BE2C (cell line): ENCODE measurements around the gene SCML1. TPM values are rescaled to one million over a fixed set of nuclear protein-coding genes. Genes with fewer than 3 reads are reported as not detected.

Experiments used
- DNase-seq: peaks from one replicate; pipeline ENCODE4 v3.0.0-alpha.2; 2020
- H3K27me3 ChIP-seq: fragments of 250-450 bp; sonication (Bioruptor Pico); 2 replicates; pipeline ENCODE4 v1.5.1; 2020; ENCODE audit warnings: mild to moderate bottlenecking
- H3K36me3 ChIP-seq: fragments of 250-450 bp; sonication (Bioruptor Pico); 2 replicates; pipeline ENCODE4 v1.5.1; 2020; ENCODE audit warnings: mild to moderate bottlenecking
- H3K4me1 ChIP-seq: fragments of 250-450 bp; sonication (Bioruptor Pico); 2 replicates; pipeline ENCODE4 v1.5.1; 2020
- H3K4me3 ChIP-seq: 2 replicates; pipeline ENCODE4 v1.5.1; 2011; ENCODE audit warnings: low read depth, low read length
- H3K9me3 ChIP-seq: fragments of 250-450 bp; sonication (Bioruptor Pico); 2 replicates; pipeline ENCODE4 v1.5.1; 2020
- polyA plus RNA-seq: library from polyadenylated mRNA; unstranded; fragments of >200 nt; gene quantifications from one replicate; pipeline ENCODE4 v1.2.1, GENCODE V29; 2012; ENCODE audit warnings: low read depth, missing spikeins; ENCODE audit not compliant: insufficient read length, insufficient read depth
- TF ChIP-seq, protein P1 (sequence below): IDR thresholded peaks from 2 replicates; pipeline ENCODE4 v1.5.1; 2012; ENCODE audit warnings: mild to moderate bottlenecking, low read depth, low read length

Gene SCML1, protein sequence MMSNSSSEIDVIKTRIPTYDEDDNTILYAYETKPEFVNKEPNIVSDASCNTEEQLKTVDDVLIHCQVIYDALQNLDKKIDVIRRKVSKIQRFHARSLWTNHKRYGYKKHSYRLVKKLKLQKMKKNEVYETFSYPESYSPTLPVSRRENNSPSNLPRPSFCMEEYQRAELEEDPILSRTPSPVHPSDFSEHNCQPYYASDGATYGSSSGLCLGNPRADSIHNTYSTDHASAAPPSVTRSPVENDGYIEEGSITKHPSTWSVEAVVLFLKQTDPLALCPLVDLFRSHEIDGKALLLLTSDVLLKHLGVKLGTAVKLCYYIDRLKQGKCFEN
- polyA plus RNA-seq, result 2.3 TPM

DNA sequence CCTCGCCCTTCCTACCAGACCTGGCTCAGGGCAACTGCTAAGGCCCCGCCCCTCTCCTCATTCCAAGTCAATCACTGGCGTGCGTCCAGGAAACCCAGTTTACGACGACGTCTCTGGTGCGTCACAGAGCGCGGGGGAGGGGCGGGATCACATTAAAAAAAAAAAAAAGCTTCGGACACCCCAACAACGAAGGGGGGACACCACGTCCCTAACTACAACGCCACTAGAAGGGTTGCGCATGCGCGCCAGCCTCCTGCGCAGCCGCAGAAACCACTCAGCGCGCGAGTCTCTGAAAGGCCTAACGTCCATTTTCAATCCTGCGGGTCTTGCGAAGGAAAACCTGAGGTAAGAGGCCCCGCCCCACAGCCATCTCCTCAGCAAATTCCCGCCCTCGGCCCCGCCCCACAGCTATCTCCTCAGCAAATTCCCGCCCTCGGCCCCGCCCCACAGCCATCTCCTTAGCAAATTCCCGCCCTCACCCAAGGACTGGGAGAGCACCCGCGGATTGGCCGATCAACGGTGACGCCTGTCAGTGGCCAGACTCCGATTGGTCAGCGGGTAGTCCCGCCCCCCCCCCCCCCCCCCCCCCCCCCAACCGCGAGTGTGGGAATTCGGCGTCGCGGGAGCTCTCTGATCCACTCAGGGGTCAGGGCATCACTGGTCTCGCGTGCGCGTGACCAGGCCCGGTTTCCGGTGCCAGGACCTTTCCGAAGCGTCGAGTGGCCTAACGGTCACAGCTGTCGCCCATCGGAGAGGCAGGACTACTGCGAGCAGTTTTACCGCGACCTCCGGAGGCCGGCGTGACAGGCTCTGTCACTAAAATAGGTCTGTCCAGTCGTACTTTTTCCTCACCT, at the start of gene SCML1:
Gene SCML1, plus strand, starts transcription at position 638 of the 854 bp plus-strand sequence. CDS start 6,694 bp downstream, outside the sequence.
- peak; percentile 97 for DNase-seq
- TF ChIP-seq, protein P1, sequence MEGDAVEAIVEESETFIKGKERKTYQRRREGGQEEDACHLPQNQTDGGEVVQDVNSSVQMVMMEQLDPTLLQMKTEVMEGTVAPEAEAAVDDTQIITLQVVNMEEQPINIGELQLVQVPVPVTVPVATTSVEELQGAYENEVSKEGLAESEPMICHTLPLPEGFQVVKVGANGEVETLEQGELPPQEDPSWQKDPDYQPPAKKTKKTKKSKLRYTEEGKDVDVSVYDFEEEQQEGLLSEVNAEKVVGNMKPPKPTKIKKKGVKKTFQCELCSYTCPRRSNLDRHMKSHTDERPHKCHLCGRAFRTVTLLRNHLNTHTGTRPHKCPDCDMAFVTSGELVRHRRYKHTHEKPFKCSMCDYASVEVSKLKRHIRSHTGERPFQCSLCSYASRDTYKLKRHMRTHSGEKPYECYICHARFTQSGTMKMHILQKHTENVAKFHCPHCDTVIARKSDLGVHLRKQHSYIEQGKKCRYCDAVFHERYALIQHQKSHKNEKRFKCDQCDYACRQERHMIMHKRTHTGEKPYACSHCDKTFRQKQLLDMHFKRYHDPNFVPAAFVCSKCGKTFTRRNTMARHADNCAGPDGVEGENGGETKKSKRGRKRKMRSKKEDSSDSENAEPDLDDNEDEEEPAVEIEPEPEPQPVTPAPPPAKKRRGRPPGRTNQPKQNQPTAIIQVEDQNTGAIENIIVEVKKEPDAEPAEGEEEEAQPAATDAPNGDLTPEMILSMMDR, result no peak
- H3K4me3 ChIP-seq, result peak within 1 kb of the TSS; percentile 61
- H3K27me3 ChIP-seq, result no peaks in the 10 kb centered on the region
- no peaks in the 10 kb centered on the region for H3K4me1 ChIP-seq
- no peaks in the 10 kb centered on the region for H3K36me3 ChIP-seq
- H3K9me3 ChIP-seq, result no peaks in the 10 kb centered on the region

DNA sequence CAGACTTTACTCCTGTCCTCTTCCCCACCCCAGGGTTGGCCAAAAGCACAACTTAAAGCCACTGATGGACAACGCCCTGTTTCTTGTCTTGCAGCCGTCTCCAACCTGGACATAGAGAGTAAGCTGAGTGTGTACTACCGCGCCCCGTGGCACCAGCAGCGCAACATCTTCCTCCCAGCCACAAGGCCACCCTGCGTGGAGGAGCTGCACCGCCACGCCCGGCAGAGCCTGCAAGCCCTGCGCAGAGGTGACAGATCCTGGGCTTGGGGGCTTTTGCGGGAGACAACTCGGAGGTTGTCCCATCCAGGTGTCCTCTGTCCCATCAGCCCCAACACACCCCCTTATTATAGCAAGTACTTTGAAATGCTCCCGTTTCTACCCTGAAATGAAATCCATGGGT, 49.6 kb upstream of the SCML1 start:
- no peak for DNase-seq
- no peaks in the 10 kb centered on the region for H3K4me1 ChIP-seq
- no peaks in the 10 kb centered on the region for H3K27me3 ChIP-seq
- H3K9me3 ChIP-seq, result no peaks in the 10 kb centered on the region
- H3K4me3 ChIP-seq, result no peak overlapping the region
- TF ChIP-seq, protein P1, result no peak
- no peaks in the 10 kb centered on the region for H3K36me3 ChIP-seq

DNA sequence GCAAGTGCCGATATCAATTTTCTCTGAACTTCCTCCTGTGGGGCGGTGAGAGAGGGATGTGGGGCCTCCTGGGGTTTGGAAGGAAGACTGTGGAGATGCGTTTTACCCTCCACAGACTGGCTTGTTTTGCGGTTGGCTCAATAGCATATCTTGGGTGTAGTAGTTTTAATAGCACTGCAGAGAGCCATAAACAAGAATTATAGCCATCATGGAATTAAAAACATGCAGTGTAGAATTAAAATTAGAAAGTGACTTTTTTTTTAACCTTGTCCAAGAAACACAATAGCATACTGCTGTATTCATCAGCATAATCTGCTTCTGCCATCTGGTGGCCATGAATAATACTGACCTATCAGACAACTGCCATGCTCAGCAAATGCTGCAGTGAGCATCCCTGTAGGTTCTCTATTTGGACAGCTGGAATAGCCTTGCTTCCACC, 47.3 kb upstream of the SCML1 start:
- no peak overlapping the region for H3K4me3 ChIP-seq
- no peaks in the 10 kb centered on the region for H3K36me3 ChIP-seq
- H3K4me1 ChIP-seq, result no peaks in the 10 kb centered on the region
- TF ChIP-seq, protein P1, result peak; percentile 65
- peak; percentile 56 for DNase-seq
- no peaks in the 10 kb centered on the region for H3K27me3 ChIP-seq
- H3K9me3 ChIP-seq, result no peaks in the 10 kb centered on the region

DNA sequence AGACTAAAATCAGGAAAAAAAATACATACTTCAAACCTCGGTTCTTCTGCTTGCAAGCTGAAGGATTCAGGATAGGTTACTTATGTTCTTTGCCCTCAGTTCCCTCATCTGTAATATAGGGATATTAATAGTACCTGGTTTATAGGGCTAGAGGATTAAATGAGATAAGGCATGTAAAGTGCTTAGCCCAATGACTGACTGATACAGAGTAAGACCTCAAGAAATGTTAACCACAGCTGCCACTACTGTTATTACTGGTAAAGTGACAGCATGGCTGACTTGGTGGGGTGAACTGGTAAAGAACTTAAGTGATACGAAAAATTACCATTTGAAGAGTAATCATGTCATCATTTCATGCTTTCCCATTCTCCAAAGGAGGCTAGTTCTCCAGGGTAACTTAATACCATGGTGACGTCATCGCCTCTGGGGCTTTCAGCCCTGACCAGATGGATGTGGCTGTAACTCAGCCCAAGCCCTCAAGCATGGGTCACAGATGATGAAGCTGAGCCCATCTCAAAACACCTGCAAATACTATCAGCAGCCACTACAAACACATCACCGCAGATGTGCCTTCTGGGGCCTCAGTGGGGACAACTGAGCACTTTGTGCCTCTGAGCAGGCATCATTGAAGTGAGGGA, 44.5 kb upstream of the SCML1 start:
- TF ChIP-seq, protein P1, result no peak
- DNase-seq, result peak; percentile 33
- no peaks in the 10 kb centered on the region for H3K4me1 ChIP-seq
- H3K9me3 ChIP-seq, result no peaks in the 10 kb centered on the region
- no peaks in the 10 kb centered on the region for H3K27me3 ChIP-seq
- no peaks in the 10 kb centered on the region for H3K36me3 ChIP-seq
- H3K4me3 ChIP-seq, result no peak overlapping the region

DNA sequence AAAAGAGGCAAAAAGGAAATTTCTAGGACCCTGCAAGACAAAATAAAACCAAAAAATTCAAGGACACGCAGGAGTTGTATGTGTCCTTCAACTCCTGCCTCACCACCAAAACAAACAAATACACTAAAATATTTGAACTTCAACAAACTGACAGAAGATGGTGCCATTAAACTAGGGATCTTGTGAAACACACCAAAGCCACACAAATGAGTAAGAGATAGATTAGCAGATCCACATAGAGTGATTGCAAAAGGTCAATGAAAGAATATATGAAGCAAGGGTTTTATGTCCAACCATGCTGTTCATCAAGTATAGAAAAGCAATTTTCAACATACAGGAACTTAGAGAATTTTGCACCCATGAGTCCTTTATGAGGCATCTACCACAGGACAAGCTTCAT, 40.1 kb upstream of the SCML1 start:
- TF ChIP-seq, protein P1, result no peak
- H3K4me3 ChIP-seq, result no peak overlapping the region
- no peaks in the 10 kb centered on the region for H3K27me3 ChIP-seq
- no peaks in the 10 kb centered on the region for H3K9me3 ChIP-seq
- DNase-seq, result no peak
- H3K4me1 ChIP-seq, result no peaks in the 10 kb centered on the region
- no peaks in the 10 kb centered on the region for H3K36me3 ChIP-seq
